Dermis microvascular lymphatic vessel endothelial cell (primary cell): ENCODE measurements around the gene TXNL4A. TPM values are rescaled to one million over a fixed set of nuclear protein-coding genes. Genes with fewer than 3 reads are reported as not detected.

ENCODE experiments used
- DNase-seq, 2 donors: peaks; one replicate each; pipeline versions ENCODE4 v3.0.0 to v3.0.0-alpha.2; 2010; ENCODE audit warnings: low read depth in 2 of 2
- total RNA-seq: library from RNA; depleted of rRNA; stranded (reverse); fragments of >200 nt; gene quantifications from 2 replicates; pipeline ENCODE4 v1.2.1, GENCODE V29; 2014

The TXNL4A gene
- total RNA-seq, 1 donor from 2014 or later, result 45.3 TPM

DNA sequence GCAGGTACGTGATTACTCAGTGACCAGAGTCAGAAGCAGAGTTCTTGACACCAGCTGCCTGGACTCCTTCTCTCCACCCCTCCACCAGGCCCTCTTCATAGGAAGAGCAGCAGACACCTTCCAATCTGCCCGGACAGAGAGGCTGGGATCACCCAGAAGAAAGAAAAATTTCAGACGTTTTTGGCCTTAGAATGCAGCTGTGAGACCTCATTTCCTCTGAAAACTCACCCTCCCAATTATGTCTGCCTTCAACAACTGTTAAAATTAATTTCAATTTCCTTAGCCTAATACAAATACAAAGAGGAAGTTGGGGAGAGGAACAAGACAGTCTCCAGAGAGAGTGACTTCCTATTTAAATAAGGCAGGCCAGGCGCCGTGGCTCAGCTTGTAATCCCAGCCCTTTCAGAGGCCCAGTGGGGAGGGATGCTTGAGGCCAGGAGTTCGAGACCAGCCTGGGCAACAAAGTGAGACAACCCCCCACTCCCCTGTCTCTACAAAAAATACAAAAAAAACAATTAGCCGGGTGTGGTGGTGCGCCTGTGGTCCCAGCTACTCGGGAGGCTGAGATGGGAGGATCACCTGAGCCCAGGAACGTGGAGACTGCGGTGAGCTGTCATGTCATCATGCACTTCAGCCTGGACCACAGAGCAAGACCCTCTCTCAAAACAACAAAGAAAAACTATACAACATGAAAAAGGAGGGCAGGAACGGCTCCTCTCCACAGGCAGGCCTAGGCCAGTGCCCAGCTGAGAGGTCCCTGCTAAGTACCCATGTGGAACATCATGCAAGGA is 38.5 kb downstream of the TXNL4A start:
- DNase-seq, result peak in 1 of 2 donors; percentile 20

DNA sequence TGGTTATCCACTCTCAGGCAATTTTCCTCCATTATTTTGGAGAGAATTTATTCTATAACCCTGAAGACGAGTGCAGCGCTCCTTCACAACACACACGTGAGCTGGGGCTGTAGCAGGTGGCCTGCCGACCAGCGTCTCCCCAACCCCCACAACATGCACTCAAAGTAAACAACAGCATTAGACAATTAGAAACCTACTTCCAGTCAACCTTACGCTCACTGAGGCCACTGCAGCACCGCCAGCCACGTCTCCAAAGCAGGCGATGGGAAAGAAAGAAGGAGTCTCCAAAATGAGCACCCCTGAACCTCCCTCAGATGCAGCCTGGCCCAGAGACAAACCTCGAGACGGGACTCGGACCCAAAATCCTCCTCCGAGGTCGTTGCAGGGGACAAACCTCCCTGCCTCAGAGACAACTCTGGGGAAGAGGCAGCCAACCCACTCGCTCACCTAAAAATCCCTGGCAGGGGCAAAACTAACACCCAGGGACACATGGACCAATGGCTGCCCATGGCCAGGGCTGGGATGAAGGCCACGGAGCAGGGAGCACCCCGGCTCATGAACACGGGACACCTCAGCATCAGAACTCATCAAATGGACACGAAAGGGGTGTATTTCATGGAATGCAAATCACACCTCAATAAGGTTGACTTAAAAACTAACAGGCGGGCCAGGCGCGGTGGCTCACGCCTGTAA is 39.5 kb downstream of the TXNL4A start:
- DNase-seq, result no peak

DNA sequence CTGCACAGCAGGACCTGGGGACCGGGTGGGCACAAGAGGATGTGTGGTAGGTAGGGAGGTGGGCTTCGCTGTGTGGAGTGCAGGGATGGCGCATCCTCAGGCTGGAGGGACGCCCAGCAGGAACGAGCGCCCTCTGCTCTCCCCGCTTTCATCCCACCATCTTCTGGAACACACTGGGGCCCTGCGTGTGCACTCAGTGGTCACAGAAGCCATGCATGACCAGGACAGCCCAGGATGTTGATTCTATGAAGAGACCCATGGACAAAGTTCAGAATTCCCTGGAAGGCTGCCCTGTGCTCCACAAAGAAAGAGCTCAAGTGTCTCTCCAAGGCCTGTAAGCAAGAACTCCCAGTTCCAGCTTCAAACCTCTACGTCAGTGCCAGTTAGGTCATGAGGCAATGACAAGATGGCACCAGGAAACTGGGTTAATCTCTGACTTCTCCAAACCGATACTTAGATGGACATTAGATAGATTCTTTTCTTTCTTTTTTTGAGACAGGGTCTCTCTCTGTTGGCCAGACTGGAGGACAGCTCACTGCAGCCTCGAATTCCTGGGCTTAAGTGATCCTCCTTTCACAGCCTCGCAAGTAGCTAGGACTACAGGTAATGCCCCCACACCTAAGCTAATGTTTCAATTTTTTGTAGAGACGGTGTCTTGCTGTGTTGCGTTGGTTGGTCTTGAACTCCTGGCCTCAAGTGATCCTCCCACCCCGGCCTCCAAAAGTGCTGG is 40.3 kb downstream of the TXNL4A start:
- DNase-seq, result no peak

DNA sequence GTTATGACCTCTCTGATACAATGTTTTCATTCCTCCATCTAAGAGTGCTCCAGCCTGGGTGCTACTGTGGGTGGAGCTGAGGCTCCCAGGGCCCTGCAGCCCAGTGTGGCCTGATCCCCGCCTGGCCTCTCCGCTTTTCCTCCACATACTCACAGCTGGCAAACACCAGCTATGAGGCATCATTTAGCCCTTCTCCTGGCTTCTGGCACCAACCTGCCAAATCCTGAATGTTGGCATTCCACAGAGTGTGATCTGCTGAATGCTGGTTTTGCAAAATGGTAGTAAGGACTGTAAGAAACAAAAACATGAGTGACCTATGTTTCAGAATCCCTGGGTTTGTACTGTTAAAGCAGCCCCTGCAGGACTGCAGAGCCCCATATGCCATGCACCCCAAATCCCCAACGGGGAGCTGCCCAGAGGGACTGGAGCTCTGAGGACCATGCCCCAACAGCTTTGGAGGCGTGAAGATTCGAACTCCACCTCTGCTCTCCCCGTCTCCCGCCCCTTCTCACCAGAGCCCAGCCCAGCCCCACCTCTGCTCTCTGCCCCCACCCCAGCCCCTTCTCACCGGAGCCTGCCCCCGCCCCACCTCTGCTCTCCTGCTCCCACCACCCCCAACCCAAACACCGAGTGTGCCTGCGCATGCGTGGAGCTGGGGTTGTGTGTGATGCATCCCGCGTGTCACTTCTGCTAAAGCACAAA is 41.2 kb downstream of the TXNL4A start:
- no peak for DNase-seq

DNA sequence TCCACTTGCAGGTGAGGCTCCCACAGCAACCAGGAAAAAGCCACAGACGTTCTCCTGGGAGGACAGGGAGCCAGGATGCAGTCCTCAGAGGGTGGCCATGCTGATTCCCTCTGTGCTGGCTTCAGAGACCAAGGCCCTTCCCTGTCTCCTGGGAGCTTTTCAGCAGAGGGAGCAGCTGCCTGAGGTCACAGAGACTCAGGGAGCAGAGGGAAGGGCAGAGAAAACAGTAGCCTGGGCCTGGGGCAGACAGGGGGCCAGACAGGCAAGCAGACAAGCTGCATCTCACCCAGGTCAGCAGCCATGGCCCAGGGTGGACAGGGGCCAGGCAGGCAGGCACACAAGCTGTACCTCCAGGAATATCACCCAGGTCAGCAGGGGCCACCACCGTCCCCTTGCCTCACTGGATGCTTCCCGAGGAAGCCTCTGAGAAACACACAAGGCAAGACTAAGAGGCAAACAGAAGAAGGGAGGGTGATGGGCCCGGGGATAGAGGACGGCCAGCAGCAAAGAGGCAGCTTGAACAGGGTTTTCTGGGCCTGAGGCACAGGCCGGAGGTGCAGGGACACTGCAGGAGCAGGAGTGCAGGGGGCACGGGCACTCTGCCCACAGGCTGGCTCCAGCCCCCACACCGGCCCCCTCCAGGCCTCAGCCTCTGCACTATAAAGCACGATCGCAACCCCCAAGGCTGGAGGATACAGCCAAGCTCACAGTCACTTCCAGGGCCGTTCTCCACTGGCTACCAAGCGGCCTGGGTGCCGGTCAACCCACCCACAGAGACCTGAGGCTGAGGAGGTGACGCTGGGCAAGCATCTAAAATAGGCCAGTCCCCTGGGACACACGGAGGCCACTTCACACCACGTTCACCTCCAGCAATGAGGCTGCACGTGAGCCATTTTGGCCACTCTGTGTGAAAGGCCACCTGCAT is 43.0 kb downstream of the TXNL4A start:
- DNase-seq, result no peak

DNA sequence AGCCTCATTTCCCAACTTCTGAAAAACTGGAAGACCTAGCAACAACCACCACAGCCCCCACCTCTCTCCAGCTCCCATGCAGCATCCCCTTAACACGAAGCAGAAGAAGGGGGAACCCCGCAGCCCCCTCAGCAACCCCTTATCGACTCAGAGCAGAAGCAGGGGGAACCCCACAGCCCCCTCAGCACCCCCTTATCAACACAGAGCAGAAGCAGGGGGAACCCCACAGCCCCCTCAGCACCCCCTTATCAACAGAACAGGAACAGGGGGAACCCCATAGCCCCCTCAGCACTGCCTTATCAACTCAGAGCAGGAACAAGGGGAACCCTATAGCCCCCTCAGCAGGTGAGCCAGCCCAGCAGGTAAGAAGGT is 43.6 kb downstream of the TXNL4A start:
- DNase-seq, result no peak

DNA sequence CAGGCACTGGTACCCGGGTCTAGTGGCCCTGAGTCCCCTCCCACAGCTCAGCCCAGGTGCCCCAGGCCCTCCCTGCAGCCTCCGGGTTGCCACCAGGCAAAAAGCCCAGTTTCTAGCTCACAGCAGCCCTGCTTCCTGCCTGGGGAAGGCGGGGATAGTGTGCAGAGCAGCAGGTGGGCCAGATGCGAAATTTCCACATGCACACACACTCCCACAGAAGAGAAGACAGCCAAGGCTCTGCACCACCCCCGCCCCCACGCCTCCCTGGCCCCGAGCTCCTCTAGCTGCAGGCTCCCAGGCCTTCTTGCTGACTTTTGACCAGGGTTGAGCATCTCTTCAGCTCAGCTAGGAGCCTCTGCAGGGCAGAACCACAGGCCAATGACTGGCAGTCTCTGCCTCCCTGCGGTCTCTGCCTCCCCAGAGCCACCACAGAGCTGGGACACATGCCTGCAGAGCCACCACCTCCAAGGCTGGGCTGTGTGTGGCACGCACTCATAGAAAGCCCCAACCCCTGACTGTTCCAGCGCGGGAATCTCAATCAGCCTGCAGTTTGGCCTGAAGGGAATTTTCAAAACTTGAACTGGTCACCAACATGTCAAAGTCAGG is 44.1 kb downstream of the TXNL4A start:
- DNase-seq, result no peak

DNA sequence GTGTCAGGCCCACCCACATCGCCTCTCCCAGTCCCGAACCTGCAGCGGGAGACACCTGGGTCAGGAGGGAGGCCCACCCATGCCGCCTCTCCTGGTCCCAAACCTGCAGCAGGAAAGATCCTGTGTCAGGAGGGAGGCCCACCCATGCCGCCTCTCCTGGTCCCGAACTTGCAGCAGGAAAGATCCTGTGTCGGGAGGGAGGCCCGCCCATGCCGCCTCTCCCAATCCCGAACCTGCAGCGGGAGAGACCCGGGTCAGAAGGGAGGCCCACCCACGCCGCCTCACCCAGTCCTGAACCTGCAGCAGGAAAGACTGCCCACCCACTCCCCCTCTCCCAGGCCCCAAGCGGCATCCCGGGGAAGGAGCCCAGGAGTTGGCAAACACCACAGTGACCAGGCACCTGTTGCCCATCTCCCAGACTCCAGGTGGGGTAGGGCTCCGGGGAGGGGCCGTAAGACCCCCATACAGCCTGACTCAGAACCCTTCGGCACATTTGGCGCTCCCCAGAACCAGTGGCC is 44.7 kb downstream of the TXNL4A start:
- no peak for DNase-seq

DNA sequence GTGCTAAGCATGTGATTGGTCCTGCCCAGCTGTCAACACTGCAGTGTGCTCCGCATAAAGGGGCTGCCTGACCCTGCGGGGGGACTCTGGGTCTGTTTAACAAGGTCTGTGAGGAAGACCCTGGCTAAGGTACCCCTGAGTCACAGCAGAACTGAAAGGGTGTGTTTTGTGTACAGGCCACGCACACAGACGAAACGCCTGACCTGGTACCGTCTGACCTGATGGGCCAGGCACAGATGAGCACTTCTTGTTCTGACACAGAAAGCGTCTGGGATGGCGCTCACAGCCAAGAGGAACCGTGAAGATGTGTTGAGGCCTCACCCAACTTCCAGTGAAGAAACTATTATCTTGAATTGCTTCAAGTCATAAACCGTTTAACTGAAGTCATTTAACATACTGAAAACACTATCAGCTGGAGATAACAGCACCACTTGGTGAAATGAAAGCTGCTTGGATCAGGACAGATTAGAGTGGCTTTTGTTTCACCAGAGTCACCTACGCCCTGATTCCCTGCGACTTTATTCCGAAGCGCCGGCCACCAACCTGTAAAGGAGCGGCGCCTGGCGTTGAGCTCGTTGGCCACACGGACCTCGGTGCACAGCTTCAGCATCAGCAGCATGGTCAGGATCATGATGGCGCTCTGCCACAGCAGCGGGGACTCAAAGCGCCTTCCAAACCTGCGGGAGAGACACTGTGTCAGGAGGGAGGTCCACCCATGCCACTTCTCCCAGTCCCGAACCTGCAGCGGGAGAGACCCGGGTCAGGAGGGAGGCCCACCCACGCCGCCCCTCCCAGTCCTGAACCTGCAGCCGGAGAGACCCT is 45.4 kb downstream of the TXNL4A start:
- DNase-seq, result no peak

DNA sequence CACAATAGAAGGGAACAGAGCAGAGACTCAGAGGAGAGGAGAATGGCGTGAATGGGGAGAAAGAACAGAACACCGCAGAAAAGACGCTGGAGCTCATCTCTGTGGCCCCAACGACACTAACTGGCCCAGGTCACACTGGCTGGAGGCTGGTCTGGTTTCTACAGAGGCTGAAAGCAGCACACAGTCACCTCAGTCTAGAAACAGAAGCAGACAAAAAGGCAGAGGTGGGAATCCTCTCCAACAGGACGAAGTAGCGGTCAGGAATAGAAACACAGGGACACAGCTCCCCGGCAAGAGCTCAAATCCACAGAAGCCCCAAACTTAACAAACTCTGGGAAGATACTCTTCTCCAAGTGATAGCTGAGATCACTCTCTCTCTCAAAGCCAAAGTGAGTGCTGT is 46.2 kb downstream of the TXNL4A start:
- no peak for DNase-seq

DNA sequence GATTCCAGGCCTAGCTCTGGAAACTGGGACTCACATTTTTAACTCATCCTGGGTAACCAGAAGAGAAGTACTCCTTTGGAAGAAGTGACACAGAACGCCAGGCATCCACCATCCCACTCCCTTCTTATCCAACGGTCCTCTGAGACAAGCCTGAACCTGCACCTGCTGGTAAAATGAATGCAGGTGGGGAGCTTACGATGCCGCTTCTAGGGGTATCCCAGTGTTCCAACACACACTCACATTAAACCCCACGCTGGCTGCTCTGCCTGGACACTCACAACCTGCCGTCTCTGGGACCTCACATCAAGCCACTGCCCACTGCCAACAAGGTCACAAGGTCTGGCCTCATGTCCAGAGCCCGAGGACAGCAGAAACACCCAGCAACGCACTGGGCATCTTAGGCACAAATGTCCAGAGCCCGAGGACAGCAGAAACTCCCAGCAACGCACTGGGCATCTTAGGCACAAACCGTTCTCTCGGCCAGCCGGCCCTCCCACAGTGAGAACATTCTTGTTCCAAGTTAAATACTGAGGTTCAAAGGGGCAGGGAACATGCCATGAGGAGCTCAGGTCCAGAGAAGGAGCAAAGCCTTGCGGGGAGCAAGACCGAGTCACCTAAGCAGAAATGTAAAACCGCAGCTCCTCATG is 46.8 kb downstream of the TXNL4A start:
- no peak for DNase-seq

DNA sequence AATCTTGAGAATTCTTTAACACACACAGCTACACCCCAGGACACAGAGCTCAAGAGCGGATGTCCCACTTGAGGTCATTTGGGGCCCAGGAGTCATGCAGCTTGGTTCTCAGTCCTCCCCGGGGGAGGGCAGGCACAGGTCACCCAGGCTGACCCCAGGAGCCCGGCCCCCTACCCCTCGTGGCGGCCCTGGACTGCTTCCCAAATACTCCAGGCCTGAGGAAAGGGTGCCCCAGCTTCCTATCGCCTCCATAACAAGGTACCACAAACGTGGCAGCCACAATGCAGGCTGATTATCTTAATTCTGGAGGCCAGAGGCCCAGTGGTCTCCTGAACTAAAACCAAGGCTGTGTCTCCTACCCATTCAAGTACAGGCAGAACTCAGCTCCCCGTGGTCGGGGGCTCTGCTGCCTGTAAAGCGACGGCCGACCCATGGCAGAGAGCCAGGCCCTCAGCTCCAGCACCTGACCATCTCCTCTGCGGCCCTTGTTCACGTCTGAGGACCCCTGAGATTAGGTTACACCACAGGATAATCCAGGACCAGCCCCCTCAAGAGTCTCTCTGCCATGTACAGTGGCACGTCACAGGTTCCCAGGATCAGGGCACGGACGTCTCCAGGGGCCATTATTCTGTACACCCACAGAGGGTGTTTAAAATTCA is 47.4 kb downstream of the TXNL4A start:
- DNase-seq, result no peak

DNA sequence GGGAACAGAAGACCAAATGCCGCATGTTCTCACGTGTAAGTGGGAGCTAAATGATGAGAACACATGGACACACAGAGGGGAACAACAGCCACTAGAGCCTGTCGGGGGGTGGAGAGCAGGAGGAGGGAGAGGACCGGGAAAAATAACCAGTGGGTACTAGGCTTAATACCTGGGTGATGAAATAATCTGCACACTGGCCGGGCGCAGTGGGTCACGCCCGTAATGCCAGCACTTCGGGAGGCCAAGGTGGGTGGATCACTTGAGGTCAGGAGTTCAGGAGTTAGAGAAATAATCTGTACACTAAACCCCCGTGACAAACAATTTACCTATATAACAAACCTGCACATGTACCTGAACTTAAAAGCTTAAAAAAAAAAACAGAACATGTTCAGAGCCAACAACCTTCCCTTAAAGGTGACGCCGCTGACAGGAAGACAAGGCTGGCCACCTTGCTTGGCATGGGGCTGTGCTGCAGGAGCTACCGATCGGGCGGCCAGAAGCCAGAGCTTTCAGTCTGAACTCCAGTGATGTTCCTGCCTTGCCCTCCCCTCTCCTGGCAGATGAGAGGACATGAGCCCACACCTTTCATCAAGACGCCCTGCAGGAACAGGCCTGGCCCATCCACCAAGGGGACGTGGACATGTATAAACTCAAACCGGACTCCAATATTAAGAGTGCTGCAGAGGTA is 48.1 kb downstream of the TXNL4A start:
- DNase-seq, result no peak

DNA sequence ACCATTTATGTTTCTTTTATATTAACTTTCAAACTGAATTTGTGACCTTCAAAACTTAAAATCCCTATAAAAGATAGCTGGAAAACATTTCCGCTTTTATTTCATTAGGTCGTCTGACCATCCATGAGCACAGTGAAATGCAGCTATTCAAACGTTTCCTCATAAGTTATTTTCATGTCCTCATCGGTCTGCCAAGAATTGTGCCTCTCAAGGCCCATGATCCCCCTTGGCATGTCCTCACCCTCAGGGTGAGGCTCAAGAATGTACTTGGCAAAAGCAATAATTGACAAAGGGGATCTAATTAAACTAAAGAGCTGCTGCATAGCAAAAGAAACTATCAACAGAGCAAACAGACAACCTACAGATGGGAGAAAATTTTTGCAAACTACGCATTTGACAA is 49.3 kb downstream of the TXNL4A start:
- no peak for DNase-seq

DNA sequence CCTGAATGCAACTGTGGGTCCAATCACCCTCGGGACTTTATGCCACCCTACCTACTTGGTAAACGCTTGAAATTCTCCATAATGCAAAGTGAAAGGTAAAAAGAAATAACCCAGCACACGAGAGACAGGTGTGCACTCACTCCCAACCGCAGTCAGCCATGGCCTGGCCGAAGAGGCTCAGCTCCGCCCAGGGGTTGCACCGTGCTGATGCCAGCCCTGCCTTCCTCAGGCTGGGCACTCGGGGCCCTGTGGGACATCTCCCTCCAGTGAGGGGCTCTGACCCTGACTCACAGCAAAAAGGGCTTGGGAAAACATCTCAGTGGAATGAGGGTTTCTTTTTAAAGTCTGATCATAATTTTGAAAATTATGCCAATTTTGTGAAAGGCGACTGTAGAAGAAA is 50.2 kb downstream of the TXNL4A start:
- no peak for DNase-seq

DNA sequence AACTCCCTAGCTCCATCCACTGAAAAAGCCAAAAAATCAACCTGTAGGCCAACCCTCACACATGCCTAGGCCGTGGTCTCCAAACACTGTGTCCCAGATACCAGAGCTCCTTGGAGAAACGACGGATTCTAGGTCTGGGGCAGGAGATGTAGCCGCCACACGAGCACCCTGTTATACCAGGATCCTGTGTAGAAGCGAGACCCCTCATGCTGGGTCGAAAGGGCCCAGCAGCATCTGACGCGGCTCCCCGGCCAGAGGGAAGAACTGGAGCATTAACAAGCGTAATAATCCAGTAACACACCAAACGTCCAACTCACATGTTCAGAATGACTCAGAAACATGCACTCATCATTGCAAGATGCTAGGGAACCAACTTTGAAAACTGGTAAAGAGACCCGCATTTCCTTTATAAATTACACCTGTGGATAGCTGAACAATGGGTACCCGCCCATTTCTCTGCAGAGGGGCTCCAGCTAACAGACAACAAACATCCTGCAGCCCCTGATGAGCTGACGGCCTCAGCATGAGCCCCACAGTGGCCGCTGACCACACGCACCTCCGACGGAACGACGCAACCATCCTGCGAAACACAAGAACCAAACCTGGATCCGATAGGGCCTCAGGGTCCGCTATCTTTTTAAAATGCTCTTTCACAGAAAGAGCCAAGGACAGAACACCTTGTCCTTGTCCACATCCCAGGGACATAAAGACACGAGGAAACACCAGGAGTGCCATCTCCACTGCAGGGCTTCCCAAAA is 51.1 kb downstream of the TXNL4A start:
- no peak for DNase-seq

DNA sequence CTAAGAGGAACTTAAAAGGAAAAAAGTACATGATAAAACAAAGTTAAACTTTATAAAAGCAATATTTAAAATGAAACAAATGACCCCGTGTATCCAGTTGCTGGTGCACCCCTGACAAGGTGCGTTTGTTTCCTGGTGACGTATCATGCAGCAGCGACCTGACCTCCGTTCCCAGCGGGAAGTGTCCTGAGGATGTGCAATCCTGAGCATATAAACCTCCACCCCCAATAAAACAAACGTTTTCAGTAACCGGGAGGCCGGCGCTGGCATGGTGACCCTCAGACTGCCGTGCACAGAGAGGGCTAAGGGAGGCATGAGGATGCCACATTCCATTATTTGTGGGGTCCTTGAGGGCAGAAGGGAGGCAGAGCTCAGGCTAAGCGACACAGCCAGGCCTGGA is 51.7 kb downstream of the TXNL4A start:
- no peak for DNase-seq
